Measurements from ENCODE around the gene MRPL53. TPM values are rescaled to one million over a fixed set of nuclear protein-coding genes. Genes with fewer than 3 reads are reported as not detected.

The MRPL53 gene
- total and polyA plus RNA-seq, 9 of the 15 experiments (the other 6 are each of a cell fraction or from before 2014, with no cell fraction given), result 11.5 to 87.9 (median 41.1) TPM

DNA sequence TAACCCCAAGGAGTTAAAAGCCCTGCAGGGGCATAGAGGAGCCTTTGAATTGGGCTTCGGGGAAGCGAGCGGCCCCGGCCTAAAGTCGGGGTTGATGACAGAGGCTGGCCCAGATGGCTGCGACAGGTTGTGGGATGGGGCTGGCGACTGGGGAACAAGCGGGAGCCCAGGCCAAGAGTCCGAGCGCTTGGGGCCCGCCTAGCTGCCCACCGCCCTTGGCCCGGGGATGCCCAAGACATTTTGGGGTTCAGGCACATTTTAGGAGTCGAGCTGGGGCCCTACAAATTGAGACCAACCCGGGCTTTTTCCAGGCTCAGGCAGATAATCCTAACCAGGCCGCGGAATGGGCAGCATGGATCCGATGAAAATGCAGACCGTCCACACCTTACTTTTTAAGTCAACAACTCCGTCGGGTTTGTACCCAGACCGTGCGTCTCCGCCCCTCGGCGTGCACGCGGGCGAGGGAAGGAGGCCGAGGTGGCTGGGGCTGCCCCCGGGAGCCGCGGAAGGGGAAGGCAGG, 31.2 kb downstream of the MRPL53 start:
- BruUV-seq (replicated peaks), result no TSS peak
- peak overlapping the region in 1 of 2 experiments; percentile 65; a peak in 2 of 4 replicates for H3K9ac ChIP-seq (ENCODE audit: insufficient read depth in 1 of 2, low read depth in 2 of 2, low read length in 2 of 2)
- ChIA-PET POLR2A (interaction anchor here (0.6 to 1.6 kb wide), 3 partner anchors 13 to 143 kb away, joined by 3 to 7 read pairs (median 5); no protein-coding TSS in a partner anchor), CTCF (ENCODE audit: low intra/inter-chr PET ratio) (no interaction called here)
- no peaks in the 10 kb centered on the region for H3K27me3 ChIP-seq (ENCODE audit: control insufficient read depth in 2 of 2, insufficient read depth in 2 of 2, low read length in 2 of 2)
- ATAC-seq, result no peak
- H3K27ac ChIP-seq (ENCODE audit: extremely low read depth, low read depth, low read length), result peak overlapping the region; percentile 71; the same call in 2 of the 3 replicates
- intact Hi-C loops (cut with micrococcal nuclease) (no loop called here), in situ Hi-C loops (cut with MboI) (no loop called here)
- no peaks in the 10 kb centered on the region for H3K9me1 ChIP-seq (ENCODE audit: control insufficient read depth, insufficient read depth, low read length)
- no peaks in the 10 kb centered on the region for H3K79me2 ChIP-seq (ENCODE audit: control insufficient read depth, insufficient read depth, low read length)
- no peak overlapping the region for H3K4me2 ChIP-seq (ENCODE audit: insufficient read depth, low read length)
- H3K4me1 ChIP-seq (replicated peaks in 1 of 2; ENCODE audit: control insufficient read depth in 2 of 2, insufficient read depth in 2 of 2, low read length in 2 of 2), result peaks cover 22 to 41% of the 10 kb centered on the region in 2 experiments; a peak in 4 of 5 replicates
- no peak overlapping the region for H3K4me3 ChIP-seq
- no peak for FAIRE-seq
- H4K20me1 ChIP-seq (replicated peaks; ENCODE audit: control insufficient read depth, insufficient read depth, low read length), result no peaks in the 10 kb centered on the region
- peak overlapping the region; percentile 98 for H2AFZ ChIP-seq (ENCODE audit: low read depth, low read length)
- DNase-seq (ENCODE audit: extremely low read depth in 1 of 4, low spot score in 3 of 4), result no peak
- 94% methylated on average over 15 of the region's 33 CpGs for WGBS (ENCODE audit: insufficient coverage, low coverage, missing lambda C conversion rate)
- no peaks in the 10 kb centered on the region for H3K36me3 ChIP-seq (ENCODE audit: control insufficient read depth, insufficient read depth, low read length)
- no peaks in the 10 kb centered on the region for H3K9me3 ChIP-seq (replicated peaks; ENCODE audit: control insufficient read depth, insufficient read depth, low read depth, low read length)
- TF ChIP-seq KLF10 (CRISPR knock-in tag; IDR thresholded peaks at IDR 0.05) (no peak), RBM22 (IDR thresholded peaks at IDR 0.05; ENCODE audit: low read depth, low read length, poor library complexity, severe bottlenecking) (no peak), COPS2 (conservative IDR thresholded peaks at IDR 0.05) (no peak), ELF1 (tag; IDR thresholded peaks at IDR 0.05) (no peak), MCM3 (IDR thresholded peaks at IDR 0.05) (no peak), ZNF263 (CRISPR knock-in tag; IDR thresholded peaks at IDR 0.05; ENCODE audit: borderline replicate concordance) (no peak), POLR2A (conservative IDR thresholded peaks at IDR 0.05) (no peak), ZFP1 (CRISPR knock-in tag; IDR thresholded peaks at IDR 0.05) (no peak)
- TF ChIP-seq, protein P1, sequence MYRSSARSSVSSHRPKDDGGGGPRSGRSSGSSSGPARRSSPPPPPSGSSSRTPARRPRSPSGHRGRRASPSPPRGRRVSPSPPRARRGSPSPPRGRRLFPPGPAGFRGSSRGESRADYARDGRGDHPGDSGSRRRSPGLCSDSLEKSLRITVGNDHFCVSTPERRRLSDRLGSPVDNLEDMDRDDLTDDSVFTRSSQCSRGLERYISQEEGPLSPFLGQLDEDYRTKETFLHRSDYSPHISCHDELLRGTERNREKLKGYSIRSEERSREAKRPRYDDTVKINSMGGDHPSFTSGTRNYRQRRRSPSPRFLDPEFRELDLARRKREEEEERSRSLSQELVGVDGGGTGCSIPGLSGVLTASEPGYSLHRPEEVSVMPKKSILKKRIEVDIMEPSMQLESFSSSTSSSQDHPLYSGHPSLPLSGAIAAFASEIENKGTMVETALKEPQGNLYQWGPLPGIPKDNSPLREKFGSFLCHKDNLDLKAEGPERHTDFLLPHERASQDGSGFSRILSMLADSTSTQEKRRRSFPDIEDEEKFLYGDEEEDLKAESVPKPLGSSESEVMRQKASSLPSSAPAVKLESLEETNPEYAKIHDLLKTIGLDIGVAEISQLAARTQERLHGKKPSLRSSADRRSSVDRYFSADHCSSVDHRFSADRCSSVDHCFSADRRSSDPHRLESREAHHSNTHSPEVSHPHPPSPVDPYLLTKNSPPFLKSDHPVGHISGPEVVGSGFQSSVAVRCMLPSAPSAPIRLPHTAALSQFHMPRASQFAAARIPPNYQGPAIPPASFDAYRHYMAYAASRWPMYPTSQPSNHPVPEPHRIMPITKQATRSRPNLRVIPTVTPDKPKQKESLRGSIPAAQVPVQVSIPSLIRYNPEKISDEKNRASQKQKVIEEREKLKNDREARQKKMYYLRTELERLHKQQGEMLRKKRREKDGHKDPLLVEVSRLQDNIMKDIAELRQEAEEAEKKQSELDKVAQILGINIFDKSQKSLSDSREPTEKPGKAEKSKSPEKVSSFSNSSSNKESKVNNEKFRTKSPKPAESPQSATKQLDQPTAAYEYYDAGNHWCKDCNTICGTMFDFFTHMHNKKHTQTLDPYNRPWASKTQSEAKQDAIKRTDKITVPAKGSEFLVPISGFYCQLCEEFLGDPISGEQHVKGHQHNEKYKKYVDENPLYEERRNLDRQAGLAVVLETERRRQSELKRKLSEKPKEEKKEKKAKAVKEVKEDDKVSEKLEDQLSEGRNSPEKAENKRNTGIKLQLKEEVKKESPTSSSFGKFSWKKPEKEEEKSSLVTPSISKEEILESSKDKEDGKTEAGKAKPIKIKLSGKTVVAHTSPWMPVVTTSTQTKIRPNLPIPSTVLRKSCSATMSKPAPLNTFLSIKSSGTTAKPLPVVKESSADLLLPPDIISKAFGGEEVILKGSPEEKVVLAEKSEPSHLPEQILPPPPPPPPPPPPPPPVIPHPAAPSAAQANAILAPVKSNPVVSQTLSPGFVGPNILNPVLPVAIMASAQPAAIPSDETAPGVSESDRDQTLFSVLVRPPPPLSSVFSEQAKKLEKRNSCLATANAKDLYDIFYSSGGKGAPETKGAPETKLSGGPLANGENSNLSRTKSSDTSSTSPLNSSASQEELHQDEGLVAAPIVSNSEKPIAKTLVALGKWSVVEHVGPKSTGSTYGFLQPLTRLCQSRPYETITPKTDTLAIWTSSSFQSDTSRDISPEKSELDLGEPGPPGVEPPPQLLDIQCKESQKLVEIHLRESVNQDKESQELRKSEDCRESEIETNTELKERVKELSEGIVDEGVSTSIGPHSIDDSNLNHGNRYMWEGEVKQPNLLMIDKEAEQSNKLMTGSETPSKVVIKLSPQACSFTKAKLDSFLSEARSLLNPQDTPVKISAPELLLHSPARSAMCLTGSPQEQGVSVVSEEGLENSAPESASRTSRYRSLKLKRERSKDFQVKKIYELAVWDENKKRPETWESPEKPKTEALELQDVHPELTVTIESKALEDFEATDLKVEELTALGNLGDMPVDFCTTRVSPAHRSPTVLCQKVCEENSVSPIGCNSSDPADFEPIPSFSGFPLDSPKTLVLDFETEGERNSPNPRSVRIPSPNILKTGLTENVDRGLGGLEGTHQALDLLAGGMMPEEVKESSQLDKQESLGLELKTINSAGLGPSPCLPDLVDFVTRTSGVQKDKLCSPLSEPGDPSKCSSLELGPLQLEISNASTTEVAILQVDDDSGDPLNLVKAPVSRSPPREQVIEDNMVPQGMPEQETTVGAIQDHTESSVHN (IDR thresholded peaks at IDR 0.05; ENCODE audit: borderline replicate concordance in 1 of 2, low read depth in 1 of 2), result no peak
